ENCODE measurements around the gene TTC21A.

The TTC21A gene

GRCh38 chr3:39115870-39116269 is 8.4 kb downstream of the TTC21A start:
- Histone ChIP-seq H3K4me1 (ENCODE audit: low read length) (peaks cover 25% of the 10 kb centered on the region), H4K20me1 (ENCODE audit: insufficient read depth, low read length) (no peaks in the 10 kb centered on the region), H3K9me2 (replicated peaks; ENCODE audit: insufficient read depth, low read length) (no peaks in the 10 kb centered on the region), H3F3A (ENCODE audit: insufficient read depth, low read length) (peaks cover 5% of the 10 kb centered on the region; the same call in 1 of the 2 replicates), H3K9me3 (replicated peaks; ENCODE audit: insufficient read depth, low read length) (no peaks in the 10 kb centered on the region), H3K79me2 (ENCODE audit: low read length) (no peaks in the 10 kb centered on the region), H3K4me2 (ENCODE audit: low read depth, low read length) (no peak overlapping the region), H3K36me3 (replicated peaks; ENCODE audit: insufficient read depth, low read length) (no peaks in the 10 kb centered on the region), H3K9ac (ENCODE audit: low read length) (no peak overlapping the region), H3K27ac (ENCODE audit: low read length) (no peak overlapping the region), H2AFZ (ENCODE audit: low read length) (no peak overlapping the region), H3K27me3 (replicated peaks; ENCODE audit: insufficient read depth, low read length) (no peaks in the 10 kb centered on the region), H3K4me3 (ENCODE audit: low read length) (no peak overlapping the region)
- TF ChIP-seq, protein P1, sequence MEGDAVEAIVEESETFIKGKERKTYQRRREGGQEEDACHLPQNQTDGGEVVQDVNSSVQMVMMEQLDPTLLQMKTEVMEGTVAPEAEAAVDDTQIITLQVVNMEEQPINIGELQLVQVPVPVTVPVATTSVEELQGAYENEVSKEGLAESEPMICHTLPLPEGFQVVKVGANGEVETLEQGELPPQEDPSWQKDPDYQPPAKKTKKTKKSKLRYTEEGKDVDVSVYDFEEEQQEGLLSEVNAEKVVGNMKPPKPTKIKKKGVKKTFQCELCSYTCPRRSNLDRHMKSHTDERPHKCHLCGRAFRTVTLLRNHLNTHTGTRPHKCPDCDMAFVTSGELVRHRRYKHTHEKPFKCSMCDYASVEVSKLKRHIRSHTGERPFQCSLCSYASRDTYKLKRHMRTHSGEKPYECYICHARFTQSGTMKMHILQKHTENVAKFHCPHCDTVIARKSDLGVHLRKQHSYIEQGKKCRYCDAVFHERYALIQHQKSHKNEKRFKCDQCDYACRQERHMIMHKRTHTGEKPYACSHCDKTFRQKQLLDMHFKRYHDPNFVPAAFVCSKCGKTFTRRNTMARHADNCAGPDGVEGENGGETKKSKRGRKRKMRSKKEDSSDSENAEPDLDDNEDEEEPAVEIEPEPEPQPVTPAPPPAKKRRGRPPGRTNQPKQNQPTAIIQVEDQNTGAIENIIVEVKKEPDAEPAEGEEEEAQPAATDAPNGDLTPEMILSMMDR (IDR thresholded peaks at IDR 0.05; ENCODE audit: low read length): no peak
- no peak for TF ChIP-seq EZH2 (optimal IDR thresholded peaks at IDR 0.05; ENCODE audit: low read depth, low read length)
- no peak for TF ChIP-seq EZH2phosphoT487 (IDR thresholded peaks at IDR 0.05; ENCODE audit: low read length)
- no peak for DNase-seq

DNA sequence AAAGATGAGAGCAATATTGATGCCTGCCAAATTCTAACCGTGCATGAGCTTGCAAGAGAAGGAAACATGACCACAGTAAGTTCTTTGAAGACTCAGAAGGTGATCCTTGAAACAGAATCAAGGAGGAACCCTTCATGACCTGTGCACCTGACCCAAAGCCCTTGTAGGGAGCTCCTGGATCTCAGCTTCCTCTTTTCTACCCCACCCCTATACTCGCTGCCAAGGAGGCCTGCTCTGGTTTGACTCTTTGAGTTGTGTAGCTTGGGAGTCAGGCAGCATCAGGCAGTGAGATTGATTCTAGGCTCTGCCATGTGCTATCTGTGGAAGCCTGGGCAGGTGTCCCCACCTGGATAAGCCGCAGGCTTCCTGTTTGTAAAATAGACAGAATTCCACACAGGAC is 10.6 kb downstream of the TTC21A start:
- H3K27ac ChIP-seq (ENCODE audit: low read length): peak overlapping the region; percentile 43; the same call in 1 of the 2 replicates
- H3K4me2 ChIP-seq (ENCODE audit: low read depth, low read length): peak overlapping the region; percentile 54
- no peak for DNase-seq

GRCh38 chr3:39118931-39119660 is 11.6 kb downstream of the TTC21A start:
- H3K9ac ChIP-seq (ENCODE audit: low read length): no peak overlapping the region
- H3K4me3 ChIP-seq (ENCODE audit: low read length): no peak overlapping the region
- no peaks in the 10 kb centered on the region for H4K20me1 ChIP-seq (ENCODE audit: insufficient read depth, low read length)
- DNase-seq: no peak
- peak overlapping the region; percentile 43; the same call in 1 of the 2 replicates for H3K27ac ChIP-seq (ENCODE audit: low read length)
- no peaks in the 10 kb centered on the region for H3K36me3 ChIP-seq (replicated peaks; ENCODE audit: insufficient read depth, low read length)
- H3K27me3 ChIP-seq (replicated peaks; ENCODE audit: insufficient read depth, low read length): no peaks in the 10 kb centered on the region
- no peak overlapping the region for H2AFZ ChIP-seq (ENCODE audit: low read length)
- no peaks in the 10 kb centered on the region for H3K9me2 ChIP-seq (replicated peaks; ENCODE audit: insufficient read depth, low read length)
- no peaks in the 10 kb centered on the region for H3K79me2 ChIP-seq (ENCODE audit: low read length)
- peaks cover 25% of the 10 kb centered on the region for H3K4me1 ChIP-seq (ENCODE audit: low read length)
- H3F3A ChIP-seq (ENCODE audit: insufficient read depth, low read length): peaks cover 5% of the 10 kb centered on the region; the same call in 1 of the 2 replicates
- peak overlapping the region; percentile 54 for H3K4me2 ChIP-seq (ENCODE audit: low read depth, low read length)
- no peaks in the 10 kb centered on the region for H3K9me3 ChIP-seq (replicated peaks; ENCODE audit: insufficient read depth, low read length)
- TF ChIP-seq EZH2 (optimal IDR thresholded peaks at IDR 0.05; ENCODE audit: low read depth, low read length) (no peak), EZH2phosphoT487 (IDR thresholded peaks at IDR 0.05; ENCODE audit: low read length) (no peak)
- TF ChIP-seq, protein P1 (IDR thresholded peaks at IDR 0.05; ENCODE audit: low read length): no peak

More for the DNA sequence above, 10.6 kb downstream of the TTC21A start:
- H3K9me3 ChIP-seq (replicated peaks; ENCODE audit: insufficient read depth, low read length): no peaks in the 10 kb centered on the region
- peaks cover 25% of the 10 kb centered on the region for H3K4me1 ChIP-seq (ENCODE audit: low read length)
- H3K79me2 ChIP-seq (ENCODE audit: low read length): no peaks in the 10 kb centered on the region
- no peaks in the 10 kb centered on the region for H4K20me1 ChIP-seq (ENCODE audit: insufficient read depth, low read length)
- no peaks in the 10 kb centered on the region for H3K27me3 ChIP-seq (replicated peaks; ENCODE audit: insufficient read depth, low read length)
- no peak overlapping the region for H3K9ac ChIP-seq (ENCODE audit: low read length)
- no peak overlapping the region for H3K4me3 ChIP-seq (ENCODE audit: low read length)
- H3K9me2 ChIP-seq (replicated peaks; ENCODE audit: insufficient read depth, low read length): no peaks in the 10 kb centered on the region
- H3K36me3 ChIP-seq (replicated peaks; ENCODE audit: insufficient read depth, low read length): no peaks in the 10 kb centered on the region
- TF ChIP-seq EZH2phosphoT487 (IDR thresholded peaks at IDR 0.05; ENCODE audit: low read length) (no peak), EZH2 (optimal IDR thresholded peaks at IDR 0.05; ENCODE audit: low read depth, low read length) (no peak)
- TF ChIP-seq, protein P1 (IDR thresholded peaks at IDR 0.05; ENCODE audit: low read length): no peak
- peaks cover 5% of the 10 kb centered on the region; the same call in 1 of the 2 replicates for H3F3A ChIP-seq (ENCODE audit: insufficient read depth, low read length)
- peak overlapping the region; percentile 4; the same call in 1 of the 2 replicates for H2AFZ ChIP-seq (ENCODE audit: low read length)
